Measurements from ENCODE around the gene BTN1A1.

- TF ChIP-seq HDAC6 (IDR thresholded peaks at IDR 0.05; ENCODE audit: unreplicated experiment) (no peak), MTA2 (IDR thresholded peaks at IDR 0.05; ENCODE audit: low read depth) (no peak), POLR2A (IDR thresholded peaks at IDR 0.05; ENCODE audit: low read depth, low read length) (no peak), RELA (IDR thresholded peaks at IDR 0.05; ENCODE audit: borderline replicate concordance, partially characterized antibody) (no peak), TBL1XR1 (IDR thresholded peaks at IDR 0.05; ENCODE audit: low read depth, low read length) (no peak), USF1 (IDR thresholded peaks at IDR 0.05; ENCODE audit: borderline replicate concordance, extremely low read length, insufficient read depth, low read depth, low read length) (no peak), E2F4 (IDR thresholded peaks at IDR 0.05; ENCODE audit: low read depth, low read length) (no peak), SP1 (IDR thresholded peaks at IDR 0.05; ENCODE audit: low read depth, low read length) (no peak), PRDM15 (CRISPR knock-in tag; IDR thresholded peaks at IDR 0.05) (no peak), SIX5 (IDR thresholded peaks at IDR 0.05; ENCODE audit: low read depth, low read length, severe bottlenecking) (no peak), CTCF (IDR thresholded peaks at IDR 0.05 in 2 of 3, conservative IDR thresholded peaks at IDR 0.05 in 1 of 3; ENCODE audit: control insufficient read depth in 2 of 3, extremely low read depth in 1 of 3, insufficient read depth in 1 of 3, low read depth in 3 of 3, low read length in 3 of 3) (no peak), TCF7 (IDR thresholded peaks at IDR 0.05; ENCODE audit: borderline replicate concordance) (no peak), CHD2 (IDR thresholded peaks at IDR 0.05; ENCODE audit: borderline replicate concordance, low read depth, low read length) (no peak)
These were observed 40.9 kb upstream of the BTN1A1 start for GRCh38 chr6:26459023-26459810.

All from GM12878 (cell line).